Neuronal stem cell (in vitro differentiated cells): ENCODE data around the gene CA12.
A peak's percentile ranks its signal among the peaks of the same experiment; 100 is the strongest.

ENCODE experiments used
- DNase-seq: peaks from one replicate; pipeline ENCODE4 v3.0.0-alpha.2; 2013; ENCODE audit warnings: low spot score
- H2AFZ ChIP-seq: one replicate; pipeline ENCODE4 v1.6.1; 2013; ENCODE audit warnings: mild to moderate bottlenecking, low read length, inconsistent platforms
- H2AK5ac ChIP-seq: 2 replicates; pipeline ENCODE4 v1.6.1; 2013; ENCODE audit warnings: low read depth, mild to moderate bottlenecking, inconsistent platforms, low read length, moderate library complexity, mixed read lengths
- H2BK120ac ChIP-seq: 2 replicates; pipeline ENCODE4 v1.6.1; 2013; ENCODE audit warnings: low read depth, mild to moderate bottlenecking, inconsistent platforms, low read length, moderate library complexity, mixed read lengths
- H2BK12ac ChIP-seq: one replicate; pipeline ENCODE4 v1.6.1; 2013; ENCODE audit warnings: low read length, inconsistent platforms
- H2BK15ac ChIP-seq: 2 replicates; pipeline ENCODE4 v1.6.1; 2013; ENCODE audit warnings: mild to moderate bottlenecking, low read length, inconsistent platforms, mixed read lengths
- H2BK5ac ChIP-seq: one replicate; pipeline ENCODE4 v1.6.1; 2013; ENCODE audit warnings: inconsistent platforms, mild to moderate bottlenecking, low read length, moderate library complexity
- H3K14ac ChIP-seq: one replicate; pipeline ENCODE4 v1.6.1; 2013; ENCODE audit warnings: low read length, inconsistent platforms
- H3K18ac ChIP-seq: 2 replicates; pipeline ENCODE4 v1.6.1; 2013; ENCODE audit warnings: low read length, inconsistent platforms
- H3K23ac ChIP-seq: 2 replicates; pipeline ENCODE4 v1.6.1; 2013; ENCODE audit warnings: low read depth, mild to moderate bottlenecking, mixed read lengths, low read length, inconsistent platforms; ENCODE audit not compliant: poor library complexity
- H3K27ac ChIP-seq: replicated peaks from 3 replicates; pipeline ENCODE4 v1.5.1; 2013; ENCODE audit warnings: low read length, inconsistent platforms
- H3K27me3 ChIP-seq, 3 experiments: 2 replicates each; pipeline ENCODE4 v1.6.1; 2013; ENCODE audit warnings: low read length in 3 of 3, mild to moderate bottlenecking in 2 of 3, inconsistent platforms in 1 of 3, low read depth in 1 of 3, mixed read lengths in 1 of 3, moderate library complexity in 1 of 3; ENCODE audit not compliant: control insufficient read depth in 3 of 3, insufficient read depth in 3 of 3
- H3K36me3 ChIP-seq, 2 donors: replicated peaks in 1 of 2; 2 replicates each; pipeline ENCODE4 v1.6.1; 2013; ENCODE audit warnings: low read length in 2 of 2; ENCODE audit not compliant: control insufficient read depth in 2 of 2, insufficient read depth in 2 of 2
- H3K4ac ChIP-seq: 2 replicates; pipeline ENCODE4 v1.6.1; 2013; ENCODE audit warnings: inconsistent platforms, mild to moderate bottlenecking, low read length, moderate library complexity
- H3K4me1 ChIP-seq, 2 donors: 1 replicate in 1 of 2; 2 replicates in 1 of 2; pipeline ENCODE4 v1.6.1; 2013; ENCODE audit warnings: low read length in 2 of 2, low read depth in 1 of 2; ENCODE audit not compliant: control insufficient read depth in 2 of 2, insufficient read depth in 1 of 2
- H3K4me2 ChIP-seq: one replicate; pipeline ENCODE4 v1.6.1; 2013; ENCODE audit warnings: mild to moderate bottlenecking, low read length, inconsistent platforms; ENCODE audit not compliant: insufficient read depth, poor library complexity, severe bottlenecking
- H3K4me3 ChIP-seq, 2 donors: 2 replicates each; pipeline ENCODE4 v1.5.1; 2013; ENCODE audit warnings: low read length in 2 of 2, mild to moderate bottlenecking in 2 of 2, inconsistent platforms in 1 of 2, moderate library complexity in 1 of 2
- H3K79me1 ChIP-seq: one replicate; pipeline ENCODE4 v1.6.1; 2013; ENCODE audit warnings: low read depth, mild to moderate bottlenecking, inconsistent platforms, low read length, moderate library complexity
- H3K9ac ChIP-seq: one replicate; pipeline ENCODE4 v1.6.1; 2013; ENCODE audit warnings: mild to moderate bottlenecking, low read depth, low read length, inconsistent platforms; ENCODE audit not compliant: poor library complexity
- H3K9me3 ChIP-seq, 2 donors: replicated peaks in 1 of 2; 2 replicates each; pipeline versions ENCODE3 to v1.6.1; 2013; ENCODE audit warnings: low read length in 2 of 2, mild to moderate bottlenecking in 2 of 2, inconsistent platforms in 1 of 2, low read depth in 1 of 2, mixed read lengths in 1 of 2, moderate library complexity in 1 of 2; ENCODE audit not compliant: control insufficient read depth in 2 of 2, insufficient read depth in 1 of 2
- H4K8ac ChIP-seq: one replicate; pipeline ENCODE4 v1.6.1; 2013; ENCODE audit warnings: low read depth, mild to moderate bottlenecking, inconsistent platforms, low read length, moderate library complexity
- H4K91ac ChIP-seq: one replicate; pipeline ENCODE4 v1.6.1; 2013; ENCODE audit warnings: low read length, low read depth, mild to moderate bottlenecking, inconsistent platforms; ENCODE audit not compliant: poor library complexity
- WGBS, 2 donors: extraction: QIAGEN DNeasy Blood & Tissue Kit; methylation state at CpG; one replicate each; pipeline ENCODE4 v1.1.7; 2013; ENCODE audit warnings: missing lambda C conversion rate in 2 of 2, mixed read lengths in 1 of 2; ENCODE audit not compliant: insufficient read length in 2 of 2, insufficient replicate concordance in 1 of 2; ENCODE audit errors: extremely low coverage in 2 of 2; 5-methylcytosine and 5-hydroxymethylcytosine counted together

CA12 gene

DNA sequence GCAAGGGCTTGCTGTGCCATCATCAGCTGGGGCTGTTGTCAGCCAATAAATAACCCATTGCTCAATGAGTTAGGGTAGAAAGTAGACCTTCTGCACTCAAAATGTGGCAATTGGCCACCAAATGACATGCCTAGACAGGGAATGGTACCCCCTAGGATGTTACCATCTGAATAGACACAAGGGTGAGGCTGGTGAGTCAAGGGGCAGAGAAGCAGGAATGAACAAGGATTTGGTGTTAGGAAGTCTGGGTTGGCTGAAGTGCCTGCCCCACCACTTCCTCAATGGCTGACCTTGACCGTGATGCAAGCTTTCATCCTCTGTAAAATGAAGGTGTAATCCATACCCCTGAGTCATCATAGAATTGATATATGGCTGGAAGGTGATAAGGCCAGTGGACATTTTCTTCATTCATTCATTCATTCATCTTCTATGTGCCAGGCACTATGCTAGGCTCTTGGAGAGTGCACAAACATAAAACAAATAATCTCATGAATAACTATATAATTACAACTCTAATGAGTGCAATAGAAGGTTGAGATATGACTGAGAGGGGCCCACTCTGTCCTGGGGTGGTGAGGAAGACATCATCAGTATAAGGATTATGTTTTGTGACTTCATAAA, 4.4 kb upstream of the CA12 start:
- H3K4me3 ChIP-seq: no peak overlapping the region
- H2BK120ac ChIP-seq: no peak overlapping the region
- WGBS, 2 donors: no CpG with 5 or more reads among the region's 1 CpG
- H3K9me3 ChIP-seq: peaks cover 0 to 2% of the 10 kb centered on the region in 2 donors
- no peak overlapping the region for H4K8ac ChIP-seq
- no peak overlapping the region for H2BK5ac ChIP-seq
- no peak overlapping the region for H3K4me2 ChIP-seq
- H3K4me1 ChIP-seq: peaks cover 6 to 8% of the 10 kb centered on the region in 2 donors
- no peak overlapping the region for H3K23ac ChIP-seq
- H3K18ac ChIP-seq: no peak overlapping the region
- no peak overlapping the region for H3K4ac ChIP-seq
- peaks cover 0 to 53% (median 14%) of the 10 kb centered on the region in 3 experiments for H3K27me3 ChIP-seq
- H2AK5ac ChIP-seq: no peak overlapping the region
- no peak overlapping the region for H2AFZ ChIP-seq
- no peak overlapping the region for H3K9ac ChIP-seq
- no peak for DNase-seq
- H3K79me1 ChIP-seq: no peaks in the 10 kb centered on the region
- H4K91ac ChIP-seq: no peak overlapping the region
- H2BK15ac ChIP-seq: no peak overlapping the region
- H3K14ac ChIP-seq: no peak overlapping the region
- H3K36me3 ChIP-seq: no peaks in the 10 kb centered on the region
- no peak overlapping the region for H3K27ac ChIP-seq
- H2BK12ac ChIP-seq: no peak overlapping the region

DNA sequence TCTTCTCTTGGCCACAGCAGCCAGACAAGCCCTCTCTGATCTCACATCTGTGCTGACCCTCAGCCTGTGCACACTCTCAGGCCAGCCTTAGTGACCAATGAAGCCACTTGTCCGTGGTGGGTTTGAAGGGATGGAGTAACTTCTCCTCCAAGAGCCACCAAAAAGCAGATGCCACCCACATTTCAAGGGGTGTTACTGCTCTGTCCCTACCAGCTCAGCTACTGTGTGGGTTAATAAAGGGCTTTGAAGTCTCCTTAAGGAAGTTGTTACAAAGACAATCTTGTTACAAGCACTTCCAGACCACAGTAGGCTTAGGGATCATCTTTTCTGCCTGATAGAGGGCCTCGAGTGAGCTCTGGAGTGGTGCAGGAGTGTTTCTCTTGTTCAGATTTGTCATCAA, 3.3 kb upstream of the CA12 start:
- H3K9me3 ChIP-seq: peaks cover 0 to 2% of the 10 kb centered on the region in 2 donors
- no peak overlapping the region for H3K4ac ChIP-seq
- WGBS, 2 donors: no CpG with 5 or more reads among the region's 2 CpGs

DNA sequence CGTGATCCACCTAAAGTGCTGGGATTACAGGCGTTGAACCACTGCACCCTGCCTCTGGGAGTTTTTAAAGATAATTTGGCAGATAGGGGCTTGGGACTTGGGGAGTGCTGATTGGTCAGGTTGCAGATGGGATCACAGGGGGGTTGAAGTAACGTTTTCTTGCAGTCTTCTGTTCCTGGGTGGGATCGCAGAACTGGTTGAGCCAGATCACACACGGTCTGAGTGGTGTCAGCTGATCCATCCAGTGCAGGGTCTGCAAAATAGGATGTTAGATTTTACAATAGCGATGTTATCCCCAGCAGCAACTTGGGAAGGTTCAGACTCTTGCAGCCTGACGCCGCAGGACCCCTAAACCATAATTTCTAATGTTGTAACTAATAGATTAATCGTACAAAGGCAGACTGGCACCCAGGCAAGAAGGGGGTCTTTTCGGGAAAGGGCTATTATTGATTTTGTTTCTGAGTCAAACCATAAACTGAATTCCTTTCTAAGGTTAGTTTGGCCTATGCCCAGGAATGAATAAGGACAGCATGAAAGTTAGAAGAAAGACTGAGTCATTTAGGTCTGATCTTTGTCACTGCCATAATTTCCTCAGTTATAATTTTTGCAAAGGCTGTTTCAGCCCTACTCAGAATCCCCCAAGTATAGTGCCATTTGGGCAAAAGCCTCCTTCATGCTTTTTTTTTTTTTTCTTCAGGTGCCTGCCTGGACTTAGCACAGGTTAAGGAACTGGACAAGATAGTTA, 1.5 kb upstream of the CA12 start:
- Histone ChIP-seq H4K8ac (no peak overlapping the region), H2BK5ac (no peak overlapping the region), H3K79me1 (no peaks in the 10 kb centered on the region), H2AFZ (no peak overlapping the region), H2BK15ac (no peak overlapping the region), H3K4ac (no peak overlapping the region), H3K4me2 (no peak overlapping the region), H3K9me3 (peaks cover 0 to 2% of the 10 kb centered on the region in 2 donors), H4K91ac (no peak overlapping the region), H3K14ac (no peak overlapping the region), H3K4me3 (no peak overlapping the region), H2BK120ac (no peak overlapping the region), H3K18ac (no peak overlapping the region), H3K23ac (no peak overlapping the region), H3K4me1 (peaks cover 12 to 27% of the 10 kb centered on the region in 2 donors), H3K36me3 (no peaks in the 10 kb centered on the region), H3K27ac (no peak overlapping the region), H2BK12ac (no peak overlapping the region), H3K27me3 (peaks cover 0 to 49% (median 24%) of the 10 kb centered on the region in 3 experiments), H3K9ac (no peak overlapping the region), H2AK5ac (no peak overlapping the region)
- no CpG with 5 or more reads among the region's 10 CpGs for WGBS, 2 donors
- no peak for DNase-seq

More for the DNA sequence above, 3.3 kb upstream of the CA12 start:
- Histone ChIP-seq H2AK5ac (no peak overlapping the region), H2AFZ (no peak overlapping the region), H3K4me3 (no peak overlapping the region), H2BK120ac (no peak overlapping the region), H3K27me3 (peaks cover 0 to 56% (median 24%) of the 10 kb centered on the region in 3 experiments), H2BK5ac (no peak overlapping the region), H3K27ac (no peak overlapping the region), H3K14ac (no peak overlapping the region), H3K4me1 (peaks cover 9 to 19% of the 10 kb centered on the region in 2 donors), H3K18ac (no peak overlapping the region), H2BK15ac (no peak overlapping the region), H3K9ac (no peak overlapping the region), H3K79me1 (no peaks in the 10 kb centered on the region), H3K23ac (no peak overlapping the region), H4K91ac (no peak overlapping the region), H3K4me2 (no peak overlapping the region), H2BK12ac (no peak overlapping the region), H3K36me3 (no peaks in the 10 kb centered on the region), H4K8ac (no peak overlapping the region)
- DNase-seq: no peak

- WGBS, 2 donors: no CpG with 5 or more reads among the region's 14 CpGs
- Histone ChIP-seq H3K36me3 (no peaks in the 10 kb centered on the region), H3K14ac (no peak overlapping the region), H3K4me3 (peak overlapping the region; percentile 44 to 78), H2BK120ac (no peak overlapping the region), H4K91ac (no peak overlapping the region), H3K23ac (no peak overlapping the region), H2BK12ac (no peak overlapping the region), H4K8ac (no peak overlapping the region), H2AK5ac (no peak overlapping the region), H3K9ac (no peak overlapping the region), H3K4ac (no peak overlapping the region), H3K9me3 (no peaks in the 10 kb centered on the region), H3K27ac (no peak overlapping the region), H2BK15ac (no peak overlapping the region), H3K18ac (no peak overlapping the region), H3K4me1 (peaks cover 12 to 27% of the 10 kb centered on the region in 2 donors), H3K27me3 (peaks cover 0 to 41% (median 24%) of the 10 kb centered on the region in 3 experiments), H2AFZ (peak overlapping the region; percentile 95), H3K79me1 (no peaks in the 10 kb centered on the region), H2BK5ac (no peak overlapping the region), H3K4me2 (no peak overlapping the region)
- DNase-seq: no peak
Observed at GRCh38 chr15:63380808-63381282, 801 bp downstream of the CA12 start.
